ENCODE data around the gene LSM14B.
"Not testable (repeated sequence)": the region's sequence is repeated elsewhere in the genome, so short reads cannot be mapped to it uniquely, and the experiment has no call there.

Gene LSM14B

DNA sequence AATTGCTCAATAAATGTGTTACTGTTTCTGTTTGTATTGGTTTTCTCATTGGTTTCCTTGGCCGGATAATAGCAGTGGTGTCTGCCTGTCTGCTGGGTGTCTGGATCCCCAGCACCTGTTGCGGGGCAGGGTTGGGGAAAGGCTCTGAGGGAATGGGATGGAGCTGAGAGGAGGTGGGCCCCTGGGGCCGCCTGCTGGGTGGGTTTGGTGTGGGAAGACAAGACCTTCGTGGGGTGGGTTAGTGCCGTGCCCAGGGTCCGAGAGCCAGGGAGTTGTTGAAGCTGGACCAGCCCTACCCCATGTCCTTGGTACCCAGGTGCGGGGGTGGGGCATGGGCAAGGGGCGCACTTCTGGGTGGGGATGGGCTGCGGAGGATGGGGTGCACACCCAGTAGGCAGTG lies 25.3 kb downstream of the LSM14B start:
- no peak for DNase-seq

DNA sequence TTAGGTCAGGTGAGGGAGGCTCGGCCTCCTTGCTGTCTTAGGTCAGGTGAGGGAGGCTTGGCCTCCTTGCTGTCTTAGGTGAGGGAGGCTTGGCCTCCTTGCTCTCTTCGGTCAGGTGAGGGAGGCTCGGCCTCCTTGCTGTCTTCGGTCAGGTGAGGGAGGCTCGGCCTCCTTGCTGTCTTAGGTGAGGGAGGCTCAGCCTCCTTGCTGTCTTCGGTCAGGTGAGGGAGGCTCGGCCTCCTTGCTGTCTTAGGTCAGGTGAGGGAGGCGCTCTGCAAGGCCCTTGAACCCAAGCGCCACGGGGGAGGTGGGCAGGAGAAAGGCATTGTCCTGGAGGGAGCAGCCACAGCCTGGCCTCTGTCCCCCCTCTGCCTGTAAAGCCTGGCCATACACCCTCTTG lies 26.1 kb downstream of the LSM14B start:
- DNase-seq: not testable (repeated sequence)

DNA sequence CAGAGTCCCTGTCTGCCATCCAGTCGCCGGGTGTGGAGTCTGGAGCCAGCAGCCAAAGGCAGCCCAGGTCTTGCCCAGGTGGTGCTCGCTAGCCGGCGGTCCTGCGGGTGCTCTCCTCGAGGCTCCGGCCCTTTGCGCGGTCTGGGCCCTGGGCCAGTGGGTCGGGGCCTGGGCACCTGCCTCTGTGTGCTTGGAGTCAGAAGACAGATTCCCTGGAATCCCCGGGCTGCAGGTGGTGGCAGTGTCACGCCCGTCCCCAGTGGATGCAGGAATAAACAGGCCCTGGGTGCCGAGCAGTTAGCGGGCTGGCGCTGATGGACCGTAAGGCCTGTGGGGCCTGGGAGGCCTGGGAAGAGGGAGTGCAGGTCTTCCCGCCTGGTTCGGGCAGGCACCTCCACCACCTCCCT lies 26.6 kb downstream of the LSM14B start:
- no peak for DNase-seq

DNA sequence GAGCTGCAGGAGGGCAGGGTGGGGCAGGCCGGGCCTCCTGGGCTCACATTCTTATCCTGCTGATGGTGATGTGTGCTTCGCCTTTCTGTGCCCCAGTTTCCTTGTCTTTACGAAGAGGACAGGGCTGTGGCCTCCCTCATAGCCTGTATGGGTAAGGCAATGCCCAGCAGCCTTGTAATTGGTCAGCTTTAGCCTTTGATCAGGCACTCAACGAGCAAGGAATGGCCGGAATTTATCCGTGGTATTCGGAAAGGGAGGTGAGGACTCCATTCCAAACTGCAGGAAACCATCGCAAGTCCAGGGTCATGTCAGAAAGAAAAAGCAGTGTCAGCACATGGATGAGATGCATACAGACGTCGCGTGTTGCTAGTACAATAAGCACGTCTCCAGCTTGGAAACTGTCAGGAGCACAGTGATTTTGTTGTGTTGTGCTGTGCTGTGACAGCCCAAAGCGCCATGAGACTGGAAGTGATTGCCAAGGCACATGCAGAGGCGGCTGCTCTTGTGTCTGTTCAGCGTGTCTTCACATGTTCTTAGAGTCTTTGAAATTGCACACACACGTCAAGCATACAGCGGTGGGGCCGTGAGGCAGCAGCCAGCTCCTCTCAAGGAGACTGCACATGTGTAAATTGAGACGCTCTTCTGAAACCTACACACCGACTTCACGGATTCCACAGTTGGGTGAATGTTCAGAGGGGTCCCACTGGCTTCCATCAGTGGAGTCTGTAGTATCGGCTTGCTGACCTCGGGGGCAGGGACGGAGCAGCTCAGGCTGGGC lies 27.4 kb downstream of the LSM14B start:
- DNase-seq: no peak

DNA sequence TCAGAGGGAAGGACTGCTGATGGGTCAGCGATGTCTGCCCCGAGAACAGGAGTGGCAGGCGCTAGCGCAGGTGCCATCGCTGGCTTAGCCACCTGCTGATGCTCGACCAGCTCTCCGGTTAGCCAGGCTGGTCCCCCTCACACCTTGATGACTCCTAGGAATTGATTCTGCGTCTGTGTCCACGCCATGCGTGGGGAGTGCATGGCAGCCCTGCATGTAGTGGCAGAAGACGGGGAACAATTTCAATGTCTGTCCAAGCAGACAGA lies 28.0 kb downstream of the LSM14B start:
- DNase-seq: no peak

DNA sequence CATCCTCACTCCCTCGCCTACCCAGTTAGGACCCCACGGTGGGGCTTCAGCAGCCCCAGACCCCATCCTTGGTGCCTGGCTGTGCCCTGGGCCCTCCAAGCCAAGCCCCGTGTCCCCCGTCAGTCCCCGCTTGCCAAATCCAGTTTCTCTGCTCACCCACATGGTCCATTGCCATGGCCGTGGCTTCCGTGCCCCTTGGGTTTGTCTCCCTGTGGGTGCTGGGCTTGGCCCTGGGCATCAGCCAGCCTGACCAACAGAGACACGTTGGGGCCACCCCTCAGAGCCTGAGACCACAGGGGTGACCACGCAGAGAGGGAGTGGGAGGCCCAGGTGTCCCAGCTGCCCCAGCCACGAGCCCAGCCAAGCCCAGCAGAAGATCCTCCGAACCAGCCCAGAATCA lies 28.9 kb downstream of the LSM14B start:
- no peak for DNase-seq

DNA sequence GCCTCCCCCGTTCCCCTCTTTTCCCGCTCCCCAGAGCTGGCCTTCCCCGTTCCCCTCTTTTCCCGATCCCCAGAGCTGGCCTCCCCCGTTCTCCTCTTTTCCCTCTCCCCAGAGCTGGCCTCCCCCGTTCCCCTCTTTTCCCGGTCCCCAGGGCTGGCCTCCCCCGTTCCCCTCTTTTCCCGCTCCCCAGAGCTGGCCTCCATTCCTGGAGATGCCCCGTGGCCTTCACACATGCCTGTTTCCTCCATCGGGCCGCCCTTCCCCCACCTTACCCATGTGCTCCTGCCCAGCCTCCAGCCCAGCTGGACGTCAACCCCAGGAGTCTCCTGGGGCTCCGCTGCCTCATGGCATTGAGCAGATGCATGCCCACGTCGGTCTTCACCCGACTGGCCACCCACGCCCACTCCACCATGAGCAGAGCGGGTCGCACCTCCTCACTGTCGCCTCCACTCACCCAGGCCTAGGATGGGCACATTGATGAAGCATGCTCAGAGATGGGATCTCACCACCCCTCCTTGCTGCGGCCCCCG lies 29.6 kb downstream of the LSM14B start:
- DNase-seq: no peak

DNA sequence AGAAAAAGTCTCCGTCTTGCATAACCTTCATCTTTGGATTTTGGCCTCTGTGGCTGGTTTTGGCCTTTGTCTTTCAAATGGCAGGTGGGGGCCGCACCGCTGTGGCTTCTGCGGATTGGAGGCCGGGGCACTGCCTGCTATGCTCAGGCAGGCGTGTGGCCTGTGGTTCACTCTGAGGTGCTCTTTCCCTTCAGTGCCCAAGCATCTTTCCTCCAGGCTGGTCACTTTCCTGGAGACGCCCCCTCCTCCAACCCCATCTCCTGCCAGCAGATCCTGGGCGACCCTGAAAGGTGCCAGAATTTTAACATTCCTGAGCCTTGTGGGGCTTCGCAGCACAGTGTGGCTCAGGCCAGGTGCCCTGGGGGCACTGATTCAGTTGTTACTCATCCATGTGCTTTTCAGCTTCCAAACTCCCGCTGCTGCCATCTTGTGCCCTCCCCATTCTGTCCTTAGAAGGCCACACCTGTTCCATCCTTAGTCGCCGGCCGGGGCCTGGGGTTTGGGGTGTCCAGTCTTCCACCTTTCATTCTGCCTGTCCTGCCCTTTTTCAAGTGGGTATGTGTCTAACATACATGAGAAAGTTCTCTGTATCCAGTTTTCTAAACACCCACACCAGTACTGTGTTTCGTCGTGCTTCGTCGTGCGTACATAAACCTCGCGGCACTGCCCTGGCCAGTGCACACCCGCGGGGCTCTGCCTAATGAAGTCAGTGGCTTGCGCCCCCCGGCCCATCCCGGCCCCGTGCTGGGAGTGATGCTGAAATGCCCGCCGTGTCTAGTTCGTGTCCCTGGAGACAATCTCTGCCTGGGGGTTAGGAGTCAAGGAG lies 33.4 kb downstream of the LSM14B start:
- no peak for DNase-seq

DNA sequence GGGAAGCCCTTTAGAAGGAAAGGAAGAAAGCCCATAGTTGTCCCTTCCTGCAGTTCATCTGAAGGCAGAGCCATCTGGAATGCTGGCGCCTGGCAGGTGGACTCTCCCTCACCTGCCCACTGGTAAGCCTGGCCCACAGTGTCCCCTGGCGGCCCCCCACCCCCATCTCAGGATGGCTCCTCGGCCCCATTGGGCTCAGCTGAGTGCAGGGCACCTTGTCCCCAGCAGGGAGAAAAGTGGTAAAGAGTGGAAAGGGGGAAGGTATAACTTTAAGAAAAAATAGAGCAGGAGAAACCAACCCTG lies 33.9 kb downstream of the LSM14B start:
- DNase-seq: no peak

DNA sequence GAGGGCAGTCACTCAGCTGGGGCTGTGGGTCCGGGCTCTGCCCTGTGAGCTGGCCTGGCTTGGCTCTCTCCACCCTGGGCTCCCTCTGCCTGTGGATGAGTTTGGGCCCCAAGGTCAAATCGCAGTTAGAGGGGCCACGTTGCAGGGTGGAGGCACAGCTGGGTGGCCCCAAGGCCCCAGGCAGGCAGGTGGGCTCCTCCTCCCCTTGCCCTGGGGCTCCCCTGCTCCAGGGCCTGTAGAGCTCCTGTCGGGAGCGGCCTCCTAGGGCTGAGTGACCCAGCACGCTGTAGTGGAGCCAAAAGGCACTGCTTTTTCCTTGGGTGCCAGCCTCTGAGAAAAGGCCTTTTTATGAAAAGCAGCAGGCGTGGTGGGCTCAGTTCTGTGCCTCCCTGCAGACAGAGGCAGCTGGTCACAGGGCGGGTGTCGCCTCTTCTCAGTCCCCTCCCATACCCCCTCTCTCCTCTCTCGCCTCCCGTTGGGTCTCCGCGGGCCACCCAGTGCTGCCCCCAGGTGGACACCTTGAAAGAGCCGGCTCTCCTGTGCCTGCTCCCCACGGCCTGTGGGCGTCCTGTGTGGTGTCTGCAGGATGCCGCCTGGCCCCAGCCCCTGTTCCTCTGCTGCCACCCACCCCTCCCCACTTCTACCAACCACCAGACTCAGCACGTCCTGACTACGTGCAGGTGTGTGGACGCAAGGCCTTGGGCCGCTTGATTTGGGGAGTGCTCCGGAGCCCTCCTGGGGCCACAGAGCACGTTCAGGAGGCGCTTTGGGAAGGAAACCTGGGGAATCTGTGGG lies 34.5 kb downstream of the LSM14B start:
- DNase-seq: peak; percentile 19

DNA sequence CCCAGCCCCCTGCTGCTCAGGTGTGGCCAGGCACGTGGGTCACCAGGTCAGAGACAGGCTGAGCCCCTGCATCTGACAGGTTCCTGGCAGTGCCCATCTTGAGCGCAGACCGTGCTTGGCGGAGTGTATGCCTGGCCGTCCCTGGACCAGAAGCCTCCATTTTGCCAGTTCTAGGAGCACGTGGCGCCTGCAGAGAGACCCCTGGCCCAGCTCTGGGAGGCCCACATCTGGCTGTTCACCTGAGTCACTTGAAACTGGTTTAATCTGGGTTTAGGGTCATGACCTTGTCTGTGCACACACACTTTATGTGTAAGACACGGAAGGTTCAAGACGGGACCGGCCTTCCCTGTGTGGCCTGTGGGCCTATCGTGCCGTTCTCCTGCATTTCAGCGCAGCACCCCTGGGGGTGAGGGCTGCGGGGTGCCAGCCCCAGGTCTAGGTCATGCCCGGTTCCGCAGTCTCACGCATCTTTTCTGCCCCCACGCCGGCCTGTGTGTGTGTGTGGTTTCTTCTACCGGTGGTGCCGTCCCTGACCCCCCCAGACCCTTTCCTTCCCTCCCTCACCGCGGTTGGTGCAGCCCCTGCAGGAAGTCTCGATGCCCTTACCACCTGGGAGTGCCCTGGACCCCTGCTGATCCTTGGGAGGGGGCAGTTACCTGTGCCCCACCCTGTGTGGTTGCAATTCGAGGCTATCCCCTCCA lies 35.3 kb downstream of the LSM14B start:
- no peak for DNase-seq

DNA sequence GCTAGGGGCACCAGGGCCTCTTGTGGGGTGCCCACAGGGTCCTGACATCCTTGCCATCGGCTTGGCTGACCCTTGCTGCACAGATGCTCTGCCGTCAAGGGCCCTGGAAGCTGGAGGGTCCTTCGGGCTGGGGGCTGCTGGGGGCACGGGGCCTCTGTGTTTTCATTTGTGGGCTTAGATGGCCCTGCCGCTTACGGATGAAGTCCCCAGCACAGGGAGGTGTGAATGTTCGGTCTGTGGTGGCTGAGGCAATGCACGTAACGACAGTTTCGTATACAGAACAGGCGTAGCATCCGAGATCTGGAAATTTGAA lies 35.8 kb downstream of the LSM14B start:
- DNase-seq: no peak

DNA sequence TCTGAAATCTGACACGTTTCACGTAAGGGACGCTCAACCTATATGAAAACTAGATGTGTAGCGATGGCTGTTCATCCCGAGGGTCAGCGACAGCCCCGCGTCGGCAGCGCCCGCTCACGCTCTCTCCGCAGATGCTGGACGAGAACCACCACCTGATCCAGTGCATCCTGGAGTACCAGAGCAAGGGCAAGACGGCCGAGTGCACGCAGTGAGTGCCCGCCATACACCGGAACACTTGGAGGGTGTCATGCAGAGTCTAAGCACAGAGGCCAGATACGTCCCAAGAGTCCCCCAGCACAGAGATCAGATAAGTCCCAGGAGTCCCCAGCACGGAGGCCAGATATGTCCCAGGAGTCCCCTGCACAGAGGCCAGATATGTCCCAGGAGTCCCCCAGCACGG lies 36.3 kb downstream of the LSM14B start:
- no peak for DNase-seq

DNA sequence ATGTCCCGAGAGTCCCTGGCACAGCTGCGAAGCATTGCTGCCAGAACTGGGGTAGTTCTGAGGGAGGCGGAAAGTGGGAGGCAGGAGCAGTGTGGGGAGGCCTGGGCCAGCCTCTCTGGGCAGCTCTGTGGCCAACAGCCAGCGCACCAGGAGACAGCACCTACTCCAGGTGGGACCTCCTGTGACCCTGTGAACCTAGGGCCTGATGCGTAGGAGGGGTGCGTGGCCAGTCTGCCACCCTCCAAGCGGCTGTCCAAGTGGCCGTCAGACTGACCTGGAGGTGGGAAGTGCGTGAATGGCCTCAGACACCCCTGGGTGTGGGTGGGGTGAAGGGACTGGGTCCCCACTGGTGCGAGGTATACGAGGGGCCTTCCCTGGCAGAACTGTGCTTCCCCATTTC lies 36.8 kb downstream of the LSM14B start:
- DNase-seq: no peak

DNA sequence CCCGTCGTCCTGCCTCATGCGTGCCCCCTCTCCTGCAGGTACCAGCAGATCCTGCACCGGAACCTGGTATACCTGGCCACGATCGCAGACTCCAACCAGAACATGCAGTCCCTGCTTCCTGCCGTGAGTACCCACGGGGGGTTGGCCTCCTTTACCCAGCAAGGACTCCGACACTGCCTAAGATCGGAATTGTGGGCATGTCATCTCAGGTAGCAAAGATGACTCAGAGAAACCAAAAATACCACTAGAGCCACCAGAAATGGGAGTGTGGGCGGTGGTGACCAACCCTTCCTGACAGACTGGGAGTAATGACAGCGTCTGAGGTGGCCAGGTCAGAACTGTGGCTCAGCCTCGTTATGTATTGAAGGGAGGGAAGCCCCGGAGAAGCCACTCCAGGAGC lies 37.6 kb downstream of the LSM14B start:
- no peak for DNase-seq

DNA sequence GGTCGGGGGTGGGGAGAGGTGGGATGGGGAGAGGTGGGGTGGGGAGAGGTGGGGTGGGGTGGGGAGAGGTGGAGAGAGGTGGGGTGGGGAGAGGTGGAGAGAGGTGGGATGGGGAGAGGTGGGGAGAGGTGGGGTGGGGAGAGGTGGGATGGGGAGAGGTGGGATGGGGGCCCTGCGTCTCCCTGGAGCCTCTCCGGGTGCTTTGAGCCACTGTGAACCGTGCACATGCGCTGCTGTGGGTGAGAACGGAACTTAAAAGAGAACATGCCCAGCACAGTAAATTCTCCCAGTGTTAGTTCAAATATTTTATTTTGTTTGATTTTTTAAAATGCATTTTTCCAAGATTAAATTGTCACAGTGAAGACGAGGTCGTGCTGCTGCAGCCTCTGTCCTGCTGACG lies 38.0 kb downstream of the LSM14B start:
- DNase-seq: no peak

DNA sequence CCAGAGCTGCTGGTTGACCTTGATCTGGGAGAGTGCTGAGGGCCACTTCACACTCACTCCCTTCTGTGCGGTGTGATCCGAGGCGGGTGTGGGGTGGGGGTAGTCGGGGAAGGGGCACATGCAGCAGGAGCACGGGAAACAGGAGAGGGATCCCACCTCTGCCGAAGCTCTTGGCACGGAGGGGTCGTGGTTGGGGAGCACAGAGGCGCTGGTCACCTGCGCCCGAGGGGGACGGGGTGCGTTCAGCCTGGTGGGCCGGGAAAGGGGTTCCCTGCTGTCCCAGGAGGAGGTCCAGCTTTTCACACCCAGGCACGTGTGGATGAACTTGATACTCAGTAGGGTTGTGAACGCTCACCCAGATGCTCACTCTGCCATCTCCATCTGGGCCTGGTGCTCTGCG lies 38.6 kb downstream of the LSM14B start:
- DNase-seq: no peak

DNA sequence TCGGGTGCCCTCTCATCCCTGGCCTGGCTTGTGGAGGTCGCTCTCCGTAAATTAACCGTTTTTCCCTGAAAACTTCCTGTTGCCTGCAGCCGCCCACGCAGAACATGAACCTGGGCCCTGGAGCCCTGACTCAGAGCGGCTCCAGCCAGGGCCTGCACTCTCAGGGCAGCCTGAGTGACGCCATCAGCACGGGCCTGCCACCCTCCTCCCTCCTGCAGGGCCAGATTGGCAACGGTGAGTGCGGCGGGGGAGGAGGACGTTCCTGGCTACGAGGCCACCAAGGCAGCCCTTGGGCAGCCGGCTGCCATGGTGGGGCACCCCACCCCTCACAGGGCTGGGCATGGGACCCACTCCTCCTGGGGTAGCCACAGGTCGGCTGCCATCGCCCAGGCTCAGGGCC lies 39.1 kb downstream of the LSM14B start:
- no peak for DNase-seq

DNA sequence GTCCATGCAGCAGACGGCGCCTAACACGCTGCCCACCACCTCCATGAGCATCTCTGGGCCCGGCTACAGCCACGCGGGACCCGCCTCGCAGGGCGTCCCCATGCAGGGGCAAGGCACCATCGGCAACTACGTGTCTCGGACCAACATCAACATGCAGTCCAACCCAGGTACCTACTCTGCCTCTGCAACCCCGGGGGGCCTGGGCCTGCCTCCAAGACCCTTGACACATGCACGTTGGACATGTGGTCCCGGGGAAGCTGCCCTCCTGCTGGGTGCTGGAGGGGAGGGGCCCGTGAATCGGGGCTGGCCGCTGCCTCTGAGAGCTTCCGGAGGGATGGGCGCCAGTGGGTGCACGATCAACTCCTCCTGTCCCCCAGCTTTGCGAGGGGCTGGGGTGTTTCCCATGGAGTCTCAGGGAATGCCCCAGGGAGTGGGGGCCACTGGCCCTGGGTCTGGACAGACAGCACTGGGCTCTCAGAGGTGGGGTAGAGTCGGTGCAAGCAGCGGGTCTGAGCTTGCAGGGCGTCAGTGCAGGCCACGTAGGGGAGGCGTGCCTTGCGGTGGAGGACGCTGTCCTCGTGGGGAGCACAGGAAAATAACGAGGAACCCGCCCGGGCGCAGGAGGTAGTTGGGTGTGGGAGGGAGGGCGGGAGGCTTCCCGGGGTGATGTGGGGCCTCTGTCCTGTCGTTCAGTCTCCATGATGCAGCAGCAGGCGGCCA lies 40.6 kb downstream of the LSM14B start:
- no peak for DNase-seq

DNA sequence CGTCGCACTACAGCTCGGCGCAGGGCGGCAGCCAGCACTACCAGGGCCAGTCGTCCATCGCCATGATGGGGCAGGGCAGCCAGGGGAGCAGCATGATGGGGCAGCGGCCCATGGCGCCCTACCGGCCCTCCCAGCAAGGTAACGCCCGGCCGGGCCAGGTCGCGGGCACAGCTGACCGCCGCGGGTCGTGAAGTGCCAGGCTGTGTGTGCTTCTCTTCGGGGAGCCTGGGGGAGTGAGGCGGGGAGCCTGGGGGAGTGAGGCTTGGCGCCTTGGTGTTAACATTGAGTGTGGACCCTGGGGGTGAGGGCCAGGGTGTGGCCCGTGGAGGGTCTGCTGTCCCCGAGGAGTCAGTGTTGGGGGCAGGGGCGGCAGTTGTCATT lies 41.2 kb downstream of the LSM14B start:
- no peak for DNase-seq

DNA sequence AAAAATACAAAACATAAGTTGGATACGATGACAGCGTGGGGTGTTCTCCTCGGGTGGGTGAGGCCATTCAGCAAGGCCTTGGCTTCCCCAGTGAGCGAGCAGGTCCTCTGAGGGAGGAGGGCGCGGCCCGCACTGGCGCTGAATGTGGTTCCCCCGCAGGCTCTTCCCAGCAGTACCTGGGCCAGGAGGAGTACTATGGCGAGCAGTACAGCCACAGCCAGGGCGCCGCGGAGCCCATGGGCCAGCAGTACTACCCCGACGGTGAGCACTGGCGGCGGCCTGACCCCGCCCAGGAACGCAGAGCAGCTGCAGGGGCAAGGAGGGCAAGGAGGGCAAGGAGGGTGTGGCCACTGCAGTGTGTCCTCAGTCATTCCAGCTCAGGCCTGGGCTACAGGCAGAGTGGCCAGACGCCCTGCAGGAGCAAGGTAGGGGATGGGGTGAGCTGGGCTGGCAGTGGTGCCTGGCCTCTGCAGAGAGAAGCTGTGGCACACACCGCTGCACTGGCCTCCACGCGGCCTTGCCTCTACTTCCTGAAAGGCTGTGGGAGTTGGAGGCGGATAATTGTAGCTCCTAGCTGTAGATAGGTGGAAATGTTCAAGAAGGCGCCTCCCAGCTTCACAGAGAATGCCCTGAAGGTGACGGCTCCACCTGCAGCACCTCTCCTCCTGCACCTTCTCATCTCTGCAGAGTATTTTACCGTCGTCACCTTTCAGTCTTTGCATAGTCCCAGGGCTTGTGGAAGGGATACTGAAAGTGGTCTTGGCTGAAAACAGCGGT lies 41.9 kb downstream of the LSM14B start:
- DNase-seq: no peak

All from RPMI8226 (cell line).